Chondrocyte (in vitro differentiated cells): Measurements from ENCODE around the gene SLC25A25. TPM values are rescaled to one million over a fixed set of nuclear protein-coding genes. Genes with fewer than 3 reads are reported as not detected.

Experiments
- DNase-seq: peaks from one replicate; pipeline ENCODE4 v3.0.0; 2021; ENCODE audit warnings: mixed read lengths, low spot score
- H3K27ac Mint-ChIP-seq: one replicate; pipeline ENCODE4 v1.8.0; 2021; ENCODE audit warnings: mild to moderate bottlenecking, moderate library complexity, mixed read lengths; ENCODE audit not compliant: unreplicated experiment
- H3K27me3 Mint-ChIP-seq: 2 replicates; pipeline ENCODE4 v1.8.0; 2021; ENCODE audit warnings: low read depth, mixed read lengths
- H3K36me3 Mint-ChIP-seq: 2 replicates; pipeline ENCODE4 v1.8.0; 2021; ENCODE audit warnings: low read depth, mixed read lengths
- H3K4me1 Mint-ChIP-seq: 2 replicates; pipeline ENCODE4 v1.8.0; 2021; ENCODE audit warnings: low read depth, mild to moderate bottlenecking, mixed read lengths
- H3K4me3 Mint-ChIP-seq: one replicate; pipeline ENCODE4 v1.8.0; 2021; ENCODE audit warnings: mild to moderate bottlenecking, moderate library complexity, mixed read lengths; ENCODE audit not compliant: unreplicated experiment
- H3K9me3 Mint-ChIP-seq: 2 replicates; pipeline ENCODE4 v1.8.0; 2021; ENCODE audit warnings: low read depth, mixed read lengths
- CTCF ChIP-seq: fragments of 200-600 bp; sonication (generic); IDR thresholded peaks from 2 replicates; pipeline ENCODE4 v1.5.0; 2021; ENCODE audit warnings: antibody characterized with exemption, mild to moderate bottlenecking, moderate library complexity
- total RNA-seq: library from RNA; stranded (reverse); gene quantifications from 3 replicates; pipeline ENCODE4 v1.2.1, GENCODE V29; 2021

The SLC25A25 gene
- total RNA-seq, 1 donor from 2014 or later, result 17.6 TPM

- Mint-ChIP-seq H3K4me3 (peak overlapping the region; percentile 19), H3K4me1 (peaks cover 11% of the 10 kb centered on the region)
Measured at GRCh38 chr9:128117613-128118471, 49.8 kb downstream of the SLC25A25 start.

GRCh38 chr9:128118472-128118857 is 50.4 kb downstream of the SLC25A25 start:
- Mint-ChIP-seq H3K4me3 (no peak overlapping the region), H3K27me3 (no peaks in the 10 kb centered on the region), H3K27ac (no peak overlapping the region), H3K4me1 (peaks cover 11% of the 10 kb centered on the region), H3K9me3 (no peaks in the 10 kb centered on the region), H3K36me3 (peaks cover 3% of the 10 kb centered on the region)
- peak; percentile 6 for DNase-seq
- no peak for TF ChIP-seq CTCF

More at GRCh38 chr9:128117613-128118471, 49.8 kb downstream of the SLC25A25 start:
- no peaks in the 10 kb centered on the region for H3K9me3 Mint-ChIP-seq
- H3K27me3 Mint-ChIP-seq, result no peaks in the 10 kb centered on the region
- peaks cover 5% of the 10 kb centered on the region for H3K36me3 Mint-ChIP-seq
- peak overlapping the region; percentile 57 for H3K27ac Mint-ChIP-seq
- TF ChIP-seq CTCF, result peak; percentile 100
- DNase-seq, result peak; percentile 91

GRCh38 chr9:128118971-128119665 is 51.1 kb downstream of the SLC25A25 start:
- Mint-ChIP-seq H3K36me3 (peaks cover 1% of the 10 kb centered on the region), H3K4me1 (peaks cover 11% of the 10 kb centered on the region)

GRCh38 chr9:128120061-128120740 is 52.2 kb downstream of the SLC25A25 start:
- Mint-ChIP-seq H3K4me1 (peaks cover 15% of the 10 kb centered on the region), H3K27me3 (no peaks in the 10 kb centered on the region), H3K9me3 (no peaks in the 10 kb centered on the region), H3K4me3 (no peak overlapping the region), H3K36me3 (peaks cover 1% of the 10 kb centered on the region), H3K27ac (no peak overlapping the region)
- peak; percentile 82 for DNase-seq
- TF ChIP-seq CTCF, result no peak

More at GRCh38 chr9:128118971-128119665, 51.1 kb downstream of the SLC25A25 start:
- Mint-ChIP-seq H3K27me3 (no peaks in the 10 kb centered on the region), H3K9me3 (no peaks in the 10 kb centered on the region), H3K4me3 (no peak overlapping the region), H3K27ac (no peak overlapping the region)
- TF ChIP-seq CTCF, result no peak
- DNase-seq, result peak; percentile 40
